ENCODE results near the gene SDK1. TPM values are rescaled to one million over a fixed set of nuclear protein-coding genes. Genes with fewer than 3 reads are reported as not detected.

Gene SDK1
- polyA plus RNA-seq, 2 of the 4 experiments (the other 2 are of a cell fraction): 0.12 to 0.28 TPM

DNA sequence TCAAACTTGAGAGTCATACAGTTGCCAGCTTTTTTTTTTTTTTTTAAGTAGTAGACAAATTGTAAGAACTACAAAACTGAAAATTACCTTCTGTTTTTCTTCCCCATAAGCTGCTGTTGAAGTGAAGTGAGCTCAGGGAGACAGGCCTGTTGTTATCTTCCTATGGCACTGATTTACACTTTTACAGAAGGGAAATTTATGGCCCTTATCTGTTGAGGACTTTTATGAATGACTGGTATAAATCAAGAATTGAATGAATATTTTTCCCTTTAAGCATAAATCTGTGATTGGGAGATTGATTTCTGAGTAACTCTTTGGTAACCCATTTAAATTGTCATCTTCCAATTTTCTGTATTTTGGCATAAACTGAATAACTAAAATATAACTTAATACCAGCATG lies 124.0 kb downstream of the SDK1 start:
- TF ChIP-seq, protein P1, sequence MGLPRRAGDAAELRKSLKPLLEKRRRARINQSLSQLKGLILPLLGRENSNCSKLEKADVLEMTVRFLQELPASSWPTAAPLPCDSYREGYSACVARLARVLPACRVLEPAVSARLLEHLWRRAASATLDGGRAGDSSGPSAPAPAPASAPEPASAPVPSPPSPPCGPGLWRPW (IDR thresholded peaks at IDR 0.05): no peak
- TF ChIP-seq, protein P2, sequence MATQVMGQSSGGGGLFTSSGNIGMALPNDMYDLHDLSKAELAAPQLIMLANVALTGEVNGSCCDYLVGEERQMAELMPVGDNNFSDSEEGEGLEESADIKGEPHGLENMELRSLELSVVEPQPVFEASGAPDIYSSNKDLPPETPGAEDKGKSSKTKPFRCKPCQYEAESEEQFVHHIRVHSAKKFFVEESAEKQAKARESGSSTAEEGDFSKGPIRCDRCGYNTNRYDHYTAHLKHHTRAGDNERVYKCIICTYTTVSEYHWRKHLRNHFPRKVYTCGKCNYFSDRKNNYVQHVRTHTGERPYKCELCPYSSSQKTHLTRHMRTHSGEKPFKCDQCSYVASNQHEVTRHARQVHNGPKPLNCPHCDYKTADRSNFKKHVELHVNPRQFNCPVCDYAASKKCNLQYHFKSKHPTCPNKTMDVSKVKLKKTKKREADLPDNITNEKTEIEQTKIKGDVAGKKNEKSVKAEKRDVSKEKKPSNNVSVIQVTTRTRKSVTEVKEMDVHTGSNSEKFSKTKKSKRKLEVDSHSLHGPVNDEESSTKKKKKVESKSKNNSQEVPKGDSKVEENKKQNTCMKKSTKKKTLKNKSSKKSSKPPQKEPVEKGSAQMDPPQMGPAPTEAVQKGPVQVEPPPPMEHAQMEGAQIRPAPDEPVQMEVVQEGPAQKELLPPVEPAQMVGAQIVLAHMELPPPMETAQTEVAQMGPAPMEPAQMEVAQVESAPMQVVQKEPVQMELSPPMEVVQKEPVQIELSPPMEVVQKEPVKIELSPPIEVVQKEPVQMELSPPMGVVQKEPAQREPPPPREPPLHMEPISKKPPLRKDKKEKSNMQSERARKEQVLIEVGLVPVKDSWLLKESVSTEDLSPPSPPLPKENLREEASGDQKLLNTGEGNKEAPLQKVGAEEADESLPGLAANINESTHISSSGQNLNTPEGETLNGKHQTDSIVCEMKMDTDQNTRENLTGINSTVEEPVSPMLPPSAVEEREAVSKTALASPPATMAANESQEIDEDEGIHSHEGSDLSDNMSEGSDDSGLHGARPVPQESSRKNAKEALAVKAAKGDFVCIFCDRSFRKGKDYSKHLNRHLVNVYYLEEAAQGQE (IDR thresholded peaks at IDR 0.05): no peak
- TF ChIP-seq ZFP36 (IDR thresholded peaks at IDR 0.05; ENCODE audit: borderline replicate concordance, partially characterized antibody) (no peak), JUN (IDR thresholded peaks at IDR 0.05) (no peak), CEBPB (IDR thresholded peaks at IDR 0.05) (no peak), TFCP2L1 (CRISPR knock-in tag; IDR thresholded peaks at IDR 0.05) (no peak)
- TF ChIP-seq, protein P3, sequence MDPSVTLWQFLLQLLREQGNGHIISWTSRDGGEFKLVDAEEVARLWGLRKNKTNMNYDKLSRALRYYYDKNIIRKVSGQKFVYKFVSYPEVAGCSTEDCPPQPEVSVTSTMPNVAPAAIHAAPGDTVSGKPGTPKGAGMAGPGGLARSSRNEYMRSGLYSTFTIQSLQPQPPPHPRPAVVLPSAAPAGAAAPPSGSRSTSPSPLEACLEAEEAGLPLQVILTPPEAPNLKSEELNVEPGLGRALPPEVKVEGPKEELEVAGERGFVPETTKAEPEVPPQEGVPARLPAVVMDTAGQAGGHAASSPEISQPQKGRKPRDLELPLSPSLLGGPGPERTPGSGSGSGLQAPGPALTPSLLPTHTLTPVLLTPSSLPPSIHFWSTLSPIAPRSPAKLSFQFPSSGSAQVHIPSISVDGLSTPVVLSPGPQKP (IDR thresholded peaks at IDR 0.05; ENCODE audit: low read depth, low read length): no peak
- TF ChIP-seq, protein P4, sequence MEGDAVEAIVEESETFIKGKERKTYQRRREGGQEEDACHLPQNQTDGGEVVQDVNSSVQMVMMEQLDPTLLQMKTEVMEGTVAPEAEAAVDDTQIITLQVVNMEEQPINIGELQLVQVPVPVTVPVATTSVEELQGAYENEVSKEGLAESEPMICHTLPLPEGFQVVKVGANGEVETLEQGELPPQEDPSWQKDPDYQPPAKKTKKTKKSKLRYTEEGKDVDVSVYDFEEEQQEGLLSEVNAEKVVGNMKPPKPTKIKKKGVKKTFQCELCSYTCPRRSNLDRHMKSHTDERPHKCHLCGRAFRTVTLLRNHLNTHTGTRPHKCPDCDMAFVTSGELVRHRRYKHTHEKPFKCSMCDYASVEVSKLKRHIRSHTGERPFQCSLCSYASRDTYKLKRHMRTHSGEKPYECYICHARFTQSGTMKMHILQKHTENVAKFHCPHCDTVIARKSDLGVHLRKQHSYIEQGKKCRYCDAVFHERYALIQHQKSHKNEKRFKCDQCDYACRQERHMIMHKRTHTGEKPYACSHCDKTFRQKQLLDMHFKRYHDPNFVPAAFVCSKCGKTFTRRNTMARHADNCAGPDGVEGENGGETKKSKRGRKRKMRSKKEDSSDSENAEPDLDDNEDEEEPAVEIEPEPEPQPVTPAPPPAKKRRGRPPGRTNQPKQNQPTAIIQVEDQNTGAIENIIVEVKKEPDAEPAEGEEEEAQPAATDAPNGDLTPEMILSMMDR (IDR thresholded peaks at IDR 0.05): no peak
- Histone ChIP-seq H3K4me1 (no peaks in the 10 kb centered on the region), H3K9me3 (peaks cover 8% of the 10 kb centered on the region; the same call in 1 of the 3 replicates), H3K4me2 (no peak overlapping the region), H3K4me3 (no peak overlapping the region), H3K27ac (no peak overlapping the region)
- ChIA-PET CTCF (no interaction called here), POLR2A (no interaction called here)
- DNase-seq (ENCODE audit: low read depth in 1 of 2, low spot score in 1 of 2) (no peak), FAIRE-seq (no peak), ATAC-seq (no peak)

DNA sequence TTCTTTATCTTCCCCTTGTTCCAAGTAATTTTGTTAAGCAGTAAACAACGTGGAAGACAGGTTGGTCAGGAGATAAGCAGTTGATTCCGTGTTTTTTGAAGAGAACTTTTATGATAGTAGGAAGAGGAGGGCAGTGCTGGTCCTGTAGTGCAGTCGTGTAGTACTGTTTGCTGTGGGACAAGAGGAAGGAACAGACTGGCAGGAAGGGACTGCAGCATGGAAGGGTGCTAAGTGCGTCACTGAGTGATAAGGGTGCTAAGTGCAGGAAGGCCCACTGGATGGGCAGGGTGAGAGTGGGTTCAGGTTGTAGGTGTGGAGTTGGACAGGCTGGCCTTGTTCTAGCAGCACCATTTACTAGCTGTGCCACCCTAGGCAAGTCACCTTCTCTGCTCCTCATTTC lies 125.0 kb downstream of the SDK1 start:
- H3K4me2 ChIP-seq: no peak overlapping the region
- 26% methylated on average over 4 of the region's 4 CpGs for WGBS (ENCODE audit: missing lambda C conversion rate)
- ChIA-PET CTCF (interaction anchor here (1.6 kb wide), 1 partner anchor 15 kb away, joined by 4 read pairs; no protein-coding TSS in a partner anchor), POLR2A (no interaction called here)
- no peak overlapping the region for H3K27ac ChIP-seq
- peaks cover 8% of the 10 kb centered on the region; the same call in 1 of the 3 replicates for H3K9me3 ChIP-seq
- ATAC-seq: no peak
- TF ChIP-seq MAFK (IDR thresholded peaks at IDR 0.05; ENCODE audit: partially characterized antibody) (no peak), CEBPB (IDR thresholded peaks at IDR 0.05) (no peak)
- no peaks in the 10 kb centered on the region for H3K4me1 ChIP-seq
- H3K4me3 ChIP-seq: no peak overlapping the region
- no peak for DNase-seq (ENCODE audit: low read depth in 1 of 2, low spot score in 1 of 2)
- no peak for FAIRE-seq

DNA sequence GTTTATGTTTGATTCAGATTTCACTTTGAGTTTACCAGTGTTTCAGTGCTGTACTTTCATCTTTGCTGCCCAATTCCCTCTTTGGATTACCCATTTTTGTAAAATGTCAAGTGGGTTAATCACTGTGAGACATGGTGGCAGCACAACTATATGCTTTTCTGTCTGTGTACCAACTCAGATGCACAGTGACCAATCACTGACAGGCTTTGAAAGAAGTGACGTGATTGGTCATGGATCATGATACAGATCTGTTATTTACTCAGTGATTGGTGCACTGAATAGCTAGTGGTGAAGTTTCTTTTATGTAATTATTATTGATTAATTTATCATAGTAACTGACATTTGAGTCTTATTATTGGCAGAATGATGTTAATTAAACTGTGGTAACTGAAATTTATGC lies 126.9 kb downstream of the SDK1 start:
- Histone ChIP-seq H3K4me2 (no peak overlapping the region), H3K4me1 (no peaks in the 10 kb centered on the region), H3K4me3 (no peak overlapping the region), H3K9me3 (no peaks in the 10 kb centered on the region), H3K27ac (no peak overlapping the region)
- TF ChIP-seq SREBF2 (IDR thresholded peaks at IDR 0.05): no peak
- no peak for TF ChIP-seq RARB (CRISPR knock-in tag; IDR thresholded peaks at IDR 0.05)
- no peak for TF ChIP-seq ZFP36 (IDR thresholded peaks at IDR 0.05; ENCODE audit: borderline replicate concordance, partially characterized antibody)
- TF ChIP-seq, protein P3 (IDR thresholded peaks at IDR 0.05; ENCODE audit: low read depth, low read length): no peak
- no peak for TF ChIP-seq GATA3 (IDR thresholded peaks at IDR 0.05; ENCODE audit: borderline replicate concordance)
- no peak for TF ChIP-seq FOXS1 (CRISPR knock-in tag; IDR thresholded peaks at IDR 0.05)
- TF ChIP-seq, protein P5, sequence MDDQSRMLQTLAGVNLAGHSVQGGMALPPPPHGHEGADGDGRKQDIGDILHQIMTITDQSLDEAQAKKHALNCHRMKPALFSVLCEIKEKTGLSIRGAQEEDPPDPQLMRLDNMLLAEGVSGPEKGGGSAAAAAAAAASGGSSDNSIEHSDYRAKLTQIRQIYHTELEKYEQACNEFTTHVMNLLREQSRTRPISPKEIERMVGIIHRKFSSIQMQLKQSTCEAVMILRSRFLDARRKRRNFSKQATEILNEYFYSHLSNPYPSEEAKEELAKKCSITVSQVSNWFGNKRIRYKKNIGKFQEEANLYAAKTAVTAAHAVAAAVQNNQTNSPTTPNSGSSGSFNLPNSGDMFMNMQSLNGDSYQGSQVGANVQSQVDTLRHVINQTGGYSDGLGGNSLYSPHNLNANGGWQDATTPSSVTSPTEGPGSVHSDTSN (IDR thresholded peaks at IDR 0.05): no peak
- no peak for TF ChIP-seq RNF2 (IDR thresholded peaks at IDR 0.05; ENCODE audit: borderline replicate concordance, low read depth)
- no peak for TF ChIP-seq SMC3 (IDR thresholded peaks at IDR 0.05)
- TF ChIP-seq HEYL (CRISPR knock-in tag; IDR thresholded peaks at IDR 0.05): no peak
- TF ChIP-seq EP300 (IDR thresholded peaks at IDR 0.05): no peak
- no peak for TF ChIP-seq JUNB (IDR thresholded peaks at IDR 0.05)
- DNase-seq (ENCODE audit: low read depth in 1 of 2, low spot score in 1 of 2) (peak in 1 of 2 experiments; percentile 24), FAIRE-seq (no peak), ATAC-seq (no peak)
- WGBS (ENCODE audit: missing lambda C conversion rate): 71% methylated on average over 1 of the region's 1 CpG
- CTCF ChIA-PET: interaction anchor here (0.6 to 1.6 kb wide), 3 partner anchors 17 to 195 kb away, joined by 3 to 4 read pairs (median 3); no protein-coding TSS in a partner anchor
- POLR2A ChIA-PET: no interaction called here

All from A549 (cell line).